Occipital lobe (tissue), 2 donors: ENCODE results near the gene ZNF813. TPM values are rescaled to one million over a fixed set of nuclear protein-coding genes. Genes with fewer than 3 reads are reported as not detected.

ENCODE experiments used
- DNase-seq: peaks from one replicate; lab custom pipeline; 2025; lab: John Stamatoyannopoulos, UW
- total RNA-seq: library from RNA; depleted of rRNA; stranded (reverse); fragments of >200 nt; gene quantifications from one replicate; pipeline ENCODE4 v1.2.3, GENCODE V29; 2014

ZNF813 gene
- total RNA-seq, 1 donor from 2014 or later, result 6.6 TPM

DNA sequence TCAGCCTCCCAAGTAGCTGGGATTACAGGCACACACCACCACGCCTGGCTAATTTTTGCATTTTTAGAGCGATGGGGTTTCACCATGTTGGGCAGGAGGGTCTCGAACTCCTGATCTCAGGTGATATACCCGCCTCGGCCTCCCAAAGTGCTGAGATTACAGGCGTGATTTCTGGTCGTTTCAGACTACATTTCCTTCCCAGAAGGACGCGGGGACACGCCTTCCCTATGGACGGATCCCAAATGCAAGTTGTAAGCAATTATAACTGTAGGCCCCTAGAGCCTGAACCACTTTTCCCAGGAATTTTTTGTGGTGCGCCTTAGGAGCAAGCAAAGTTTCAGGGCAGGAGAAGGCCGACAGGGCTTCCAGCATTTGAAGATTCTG, 52.6 kb downstream of the ZNF813 start:
- no peak for DNase-seq

DNA sequence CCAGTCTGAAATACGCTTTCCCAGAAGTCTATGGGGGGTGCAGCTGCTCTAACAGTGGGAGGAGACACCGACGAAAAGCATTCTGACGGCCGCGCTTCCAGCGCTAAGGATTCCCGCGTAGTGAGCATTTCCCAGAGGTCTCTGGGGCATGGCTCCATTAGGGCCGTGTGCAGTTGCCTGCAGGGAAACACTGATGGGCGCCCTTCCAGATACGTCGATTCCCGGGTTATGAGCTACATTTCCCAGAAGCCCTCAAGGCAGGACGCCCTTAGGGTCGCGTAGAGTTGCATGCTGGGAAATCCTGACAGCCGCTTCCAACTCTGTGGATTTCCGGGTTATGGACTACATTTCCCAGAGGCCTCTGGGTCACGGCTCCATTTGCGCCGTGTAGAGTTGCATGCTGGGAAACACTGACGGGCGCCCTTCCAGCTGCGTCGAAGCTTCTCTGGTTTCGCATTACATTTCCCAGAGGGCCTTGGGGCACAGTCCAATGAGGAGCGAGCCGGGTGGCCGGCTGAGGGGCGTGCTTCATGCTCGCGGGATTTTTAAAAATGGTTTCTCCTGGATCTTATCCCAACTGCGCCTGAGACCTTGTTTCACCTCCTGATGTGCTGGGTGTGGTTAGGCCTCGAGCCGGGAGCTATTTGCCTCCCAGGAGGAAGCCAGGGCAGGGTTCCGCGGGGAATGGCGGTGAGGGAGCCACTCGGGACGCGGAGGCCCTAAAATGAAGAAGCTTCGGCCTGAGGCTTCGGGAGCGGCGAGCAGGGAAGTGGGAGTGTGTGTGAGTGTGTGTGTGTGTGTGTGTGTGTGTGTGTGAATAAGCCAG, 53.2 kb downstream of the ZNF813 start:
- DNase-seq, result peak; percentile 96

DNA sequence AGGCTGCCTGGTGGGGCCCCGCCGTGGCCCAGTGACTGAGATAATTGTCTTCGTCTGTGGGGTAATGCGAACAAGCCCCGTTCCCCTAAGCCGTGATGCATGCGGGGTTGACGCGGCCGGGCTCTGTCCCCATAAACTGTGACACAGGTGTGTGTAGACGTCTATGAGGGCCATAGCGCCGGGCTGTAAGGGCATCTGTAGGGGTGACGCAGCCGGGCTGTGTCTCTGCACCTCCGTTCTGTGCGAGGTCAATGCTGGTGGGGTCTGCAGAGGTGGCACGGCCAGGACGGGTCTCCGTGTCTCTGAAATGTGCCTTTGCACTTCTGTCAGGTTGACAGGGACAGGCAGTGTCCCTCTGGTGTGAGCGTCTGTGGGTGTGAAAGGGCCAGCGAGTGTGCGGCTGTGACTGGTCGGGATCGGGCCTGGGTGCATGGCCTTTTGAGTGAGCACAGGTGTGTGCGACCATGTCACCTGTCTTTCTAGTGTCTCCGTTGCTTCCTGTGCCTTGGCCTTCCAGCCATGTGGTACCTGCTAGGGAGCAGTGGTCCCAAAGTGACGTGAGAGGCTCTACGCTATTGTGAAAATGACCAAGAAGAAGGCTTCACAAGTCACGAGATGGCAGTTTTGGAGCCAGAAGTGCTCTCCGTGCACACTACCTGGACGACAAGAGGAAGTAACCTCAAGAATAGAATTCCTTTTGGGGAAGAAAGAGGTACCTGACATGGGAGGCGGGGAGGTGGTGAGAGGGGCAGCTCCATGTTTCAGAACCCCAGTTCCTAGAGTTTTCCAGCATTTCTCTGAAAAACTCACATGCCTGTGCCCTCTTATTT, 54.1 kb downstream of the ZNF813 start:
- DNase-seq, result no peak

DNA sequence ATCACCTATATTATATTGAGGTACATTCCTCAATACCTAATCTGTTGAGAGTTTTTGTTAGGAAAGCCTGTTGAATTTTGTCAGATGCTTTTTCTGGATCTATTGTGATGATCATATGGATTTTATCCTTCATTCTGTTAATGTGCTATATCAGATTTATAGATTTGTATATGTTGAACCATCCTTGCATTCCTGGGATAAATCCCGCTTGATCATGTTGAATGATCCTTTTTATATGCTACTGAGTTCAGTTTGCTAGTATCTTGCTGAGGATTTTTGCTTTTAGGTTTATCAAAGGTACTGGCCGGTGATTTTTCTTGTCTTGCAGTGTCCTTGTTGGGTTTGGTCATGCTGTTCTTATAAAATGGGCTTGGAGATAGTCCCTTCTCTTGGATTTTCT, 58.4 kb downstream of the ZNF813 start:
- DNase-seq, result no peak

DNA sequence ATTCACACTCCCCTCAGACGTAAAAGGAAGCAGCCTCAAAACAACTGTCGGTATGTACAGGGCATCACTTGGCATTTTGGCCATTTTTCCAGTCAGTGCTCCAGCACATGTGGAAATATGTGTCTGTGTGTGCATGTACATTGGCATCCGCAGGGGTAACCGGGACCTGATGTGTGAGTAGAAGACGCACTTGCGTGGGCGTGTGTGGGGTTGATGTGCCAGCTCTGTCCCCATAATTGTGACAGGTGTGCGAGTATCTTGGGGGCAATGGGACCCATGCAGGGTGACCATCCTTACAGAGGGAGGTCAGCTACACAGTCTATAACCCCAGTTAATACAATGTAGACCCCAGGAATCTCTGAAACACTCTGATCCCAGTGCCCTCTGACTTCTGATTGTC, 63.1 kb downstream of the ZNF813 start:
- DNase-seq, result no peak

DNA sequence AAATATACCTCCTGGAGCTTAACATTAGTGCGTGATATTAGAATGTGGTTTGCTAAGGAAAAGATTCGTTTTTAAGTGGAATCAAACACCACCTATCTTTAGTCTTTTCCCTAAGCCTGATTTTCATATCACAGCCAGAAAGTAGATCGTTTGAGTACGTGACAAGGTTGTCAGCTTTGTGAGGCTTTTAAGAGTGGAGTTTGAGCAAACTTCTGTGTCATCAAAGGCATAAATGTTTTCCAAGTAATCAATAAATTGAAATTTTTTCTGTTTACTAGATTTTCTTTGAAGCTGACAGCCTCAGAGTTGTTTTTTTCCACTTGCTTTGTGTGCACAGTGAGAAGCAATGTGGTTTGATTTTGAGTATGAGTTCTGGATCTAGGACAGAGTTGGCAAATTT, 63.9 kb downstream of the ZNF813 start:
- DNase-seq, result no peak

DNA sequence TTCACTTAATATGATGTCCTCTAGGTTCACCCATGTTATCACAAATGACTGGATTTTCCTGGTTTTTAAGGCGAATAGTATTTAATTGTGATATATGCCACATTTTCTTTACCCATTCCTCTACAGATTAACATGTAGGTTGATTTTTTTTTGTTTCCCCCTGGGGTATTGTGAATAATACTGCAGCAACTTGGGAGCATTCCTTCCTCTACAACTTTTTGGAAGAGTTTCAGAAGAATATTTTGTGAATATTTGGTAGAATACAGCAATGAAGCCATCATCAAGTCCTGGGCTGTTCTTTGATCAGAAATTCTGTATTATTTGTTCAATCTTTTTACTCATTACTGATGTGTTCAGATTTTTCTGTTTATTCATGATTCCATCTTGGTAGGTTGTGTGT, 64.8 kb downstream of the ZNF813 start:
- DNase-seq, result no peak

DNA sequence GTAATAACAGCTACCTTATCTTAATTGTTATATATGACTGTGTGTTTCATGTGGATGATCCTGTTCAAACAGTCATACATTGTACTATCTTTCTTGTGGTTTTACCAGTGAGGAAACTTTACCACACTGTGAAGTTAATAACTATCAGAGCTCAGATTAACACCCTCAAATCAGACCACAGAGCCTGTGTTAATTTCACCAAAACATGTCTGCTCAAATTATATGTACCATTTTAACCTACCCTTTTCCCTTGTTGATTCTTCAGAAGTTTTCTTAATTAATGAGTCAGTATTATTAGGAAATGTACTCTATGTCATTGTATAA, 68.7 kb downstream of the ZNF813 start:
- no peak for DNase-seq

DNA sequence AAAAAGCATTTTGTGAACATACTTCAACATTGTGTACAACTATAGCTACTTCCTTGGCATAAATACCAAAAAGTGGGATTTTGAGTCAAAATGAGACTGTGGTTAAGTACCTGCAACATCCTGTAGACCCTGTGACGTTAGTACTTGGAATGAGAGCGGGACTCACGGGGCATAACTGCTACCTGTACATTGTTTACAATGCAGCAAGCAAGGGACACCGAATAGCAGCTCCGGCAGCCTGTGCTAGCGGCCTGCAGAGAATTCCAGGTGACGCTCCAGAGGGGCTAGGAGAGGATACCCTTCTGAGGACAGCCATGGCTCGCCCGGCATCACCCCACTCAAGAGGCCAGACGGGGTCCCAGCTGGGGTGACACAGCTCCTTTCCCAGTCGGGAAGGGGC, 69.6 kb downstream of the ZNF813 start:
- no peak for DNase-seq

DNA sequence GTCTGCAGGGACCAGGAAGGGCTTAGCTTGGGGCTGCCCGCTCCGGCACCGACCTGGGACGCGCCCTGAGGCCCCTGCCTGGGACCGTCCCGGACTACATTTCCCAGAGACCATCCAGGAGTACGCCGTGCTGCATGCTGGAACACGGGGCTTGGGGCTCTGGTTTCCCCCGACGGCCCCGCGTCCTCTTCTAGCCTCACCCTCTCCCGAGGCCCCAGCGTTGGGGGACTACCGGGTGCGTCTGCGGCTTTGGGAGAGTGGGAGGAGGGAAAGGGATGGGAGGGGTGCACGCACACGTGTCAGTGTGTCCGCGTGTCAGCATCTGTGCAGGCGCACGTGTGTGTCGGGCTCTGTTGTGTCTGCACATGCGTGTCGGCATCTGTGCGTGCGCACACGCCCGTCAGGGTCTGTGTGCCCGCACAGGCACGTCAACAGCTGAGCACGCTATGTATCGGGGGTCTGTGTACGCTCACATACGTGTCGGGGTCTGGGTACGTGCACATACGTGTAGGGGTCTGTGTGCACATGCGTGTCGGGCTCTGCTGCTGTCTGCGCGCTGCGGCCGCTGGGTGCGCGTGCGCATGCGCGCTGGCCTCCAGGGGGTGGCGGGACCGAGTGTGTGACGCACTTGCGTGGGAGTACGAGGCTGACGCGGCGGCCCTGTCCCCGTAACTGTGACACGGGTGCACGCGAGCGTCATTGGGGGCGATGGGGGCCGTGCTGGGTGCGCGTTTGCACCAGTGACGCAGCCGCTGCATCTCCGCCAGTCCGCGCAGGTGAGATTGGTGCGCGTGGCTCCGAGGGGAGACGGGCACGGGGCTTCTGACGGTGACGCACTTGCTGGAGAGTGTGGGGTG, 70.2 kb downstream of the ZNF813 start, which contains the start of gene ZNF331:
Gene ZNF331, plus strand, starts transcription at position 625 of the 857 bp plus-strand sequence. CDS start 31,232 bp downstream, outside the sequence.
- peak; percentile 73 for DNase-seq

DNA sequence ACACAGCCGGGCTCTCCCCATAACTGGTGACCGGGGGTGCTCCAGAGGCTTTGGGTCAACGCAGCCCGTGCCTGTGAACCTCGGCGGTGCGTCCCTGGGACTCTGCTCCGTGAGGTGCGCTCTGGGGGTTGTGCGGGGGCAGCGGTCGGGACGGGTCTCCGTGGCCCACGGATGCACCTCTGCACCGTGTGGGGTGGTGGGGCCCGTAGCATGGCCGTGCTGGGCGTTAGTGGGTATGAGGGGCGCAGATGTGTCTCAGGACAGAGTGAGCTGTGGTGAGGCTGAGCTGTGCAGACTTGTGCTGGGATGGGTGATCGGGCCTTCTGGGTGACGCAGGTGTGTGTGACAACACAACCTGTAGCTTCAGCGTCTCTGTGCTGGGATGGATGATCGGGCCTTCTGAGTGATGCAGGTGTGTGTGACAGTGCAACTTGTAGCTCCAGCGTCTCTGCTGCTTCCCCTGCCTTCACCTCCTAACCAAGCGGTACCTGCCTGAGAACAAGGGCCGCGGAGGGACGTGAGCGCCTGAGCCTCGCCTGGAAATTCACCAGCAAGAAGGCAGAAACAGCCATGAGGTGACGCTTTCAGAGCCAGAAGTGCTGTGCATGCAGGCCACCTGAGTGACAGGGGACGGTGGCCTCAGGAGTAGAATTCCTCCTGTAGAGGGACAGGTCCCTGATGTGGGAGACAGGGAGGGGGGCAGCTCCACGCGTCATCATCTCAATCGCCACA, 71.0 kb downstream of the ZNF813 start:
- DNase-seq, result no peak

DNA sequence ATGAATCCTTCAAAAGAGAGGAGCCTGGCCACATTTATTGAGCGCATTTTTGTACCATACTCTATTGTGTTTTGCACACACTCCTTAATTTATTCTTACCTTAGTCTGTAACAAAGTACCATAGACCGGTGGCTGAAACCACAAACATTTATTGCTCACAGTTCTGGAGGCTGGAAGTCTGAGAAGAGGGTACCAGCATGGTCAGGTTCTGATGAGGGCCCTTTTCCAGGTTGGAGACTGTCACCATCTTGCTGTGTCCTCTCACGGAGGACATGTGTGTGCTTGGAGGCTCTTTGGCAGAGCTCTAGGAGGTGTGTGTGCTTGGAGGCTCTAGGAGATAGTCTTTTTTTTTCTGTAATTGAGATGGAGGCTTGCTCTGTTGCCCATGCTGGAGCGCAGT, 72.6 kb downstream of the ZNF813 start:
- DNase-seq, result no peak

DNA sequence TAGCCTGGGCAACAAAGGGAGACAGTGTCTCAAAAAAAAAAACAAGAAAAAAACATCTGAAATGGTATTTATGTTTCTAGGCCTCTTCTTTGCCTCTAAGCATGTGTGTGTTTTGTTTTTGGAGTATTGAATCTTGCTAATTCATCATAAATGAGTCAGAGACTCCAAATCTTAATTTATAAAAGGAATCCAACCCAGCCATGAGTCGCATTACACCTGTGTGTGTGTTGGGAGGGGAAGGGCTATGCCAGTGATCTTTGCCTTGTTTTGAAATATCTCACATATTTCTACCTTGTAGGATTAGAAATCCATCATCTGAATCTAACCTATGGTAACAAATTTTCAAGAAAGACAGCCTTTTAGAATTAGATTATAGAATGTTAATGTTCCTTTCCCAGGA, 74.4 kb downstream of the ZNF813 start:
- no peak for DNase-seq

DNA sequence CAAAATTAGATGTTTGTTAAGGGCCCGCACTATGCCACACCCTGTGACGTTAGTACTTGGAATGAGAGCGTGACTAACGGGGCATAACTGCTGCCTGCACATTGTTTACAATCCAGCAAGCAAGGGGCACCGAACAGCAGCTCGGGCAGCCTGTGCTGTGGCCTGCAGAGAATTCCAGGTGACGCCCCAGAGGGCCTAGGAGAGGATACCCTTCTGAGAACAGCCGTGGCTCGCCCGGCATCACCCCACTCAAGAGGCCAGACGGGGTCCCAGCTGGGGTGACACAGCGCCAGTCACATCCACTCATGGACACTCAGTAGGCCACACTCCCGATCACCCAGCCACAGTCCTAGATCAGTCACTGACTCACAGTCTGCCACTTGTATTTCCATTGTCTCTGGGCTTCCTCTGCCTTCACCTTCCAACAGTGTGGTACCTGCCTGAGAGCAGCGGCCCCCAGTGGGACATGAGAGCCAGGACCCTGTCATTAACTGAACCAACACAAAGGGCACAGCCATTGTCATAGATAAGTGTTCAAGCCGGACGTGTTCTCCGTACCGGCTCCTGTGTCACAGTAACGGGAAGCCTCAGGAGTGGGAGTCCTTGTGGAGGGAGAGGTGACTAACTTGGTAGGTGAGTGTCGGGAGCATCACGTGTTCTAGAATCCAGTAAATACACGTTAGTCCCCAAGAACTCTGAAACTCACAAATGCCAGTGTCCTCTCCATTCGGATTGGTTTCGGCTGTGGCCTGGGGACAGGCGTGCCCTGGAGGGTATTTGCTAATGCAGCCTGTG, 77.9 kb downstream of the ZNF813 start:
- no peak for DNase-seq

Other genes with a start within 250 kb of the ZNF813 start
- 39.0 TPM for gene ZNF677, start 212.9 kb upstream of the ZNF813 start, total RNA-seq
- gene VN1R2, start 209.4 kb upstream of the ZNF813 start, total RNA-seq, result 0.31 TPM
- not detected for gene VN1R4, start 200.0 kb upstream of the ZNF813 start, total RNA-seq
- 27.3 TPM for gene ZNF845, start 134.0 kb upstream of the ZNF813 start, total RNA-seq
- gene ZNF525, start 102.0 kb upstream of the ZNF813 start, total RNA-seq, result 37.1 TPM
- 33.7 TPM for gene ZNF765, start 72.6 kb upstream of the ZNF813 start, total RNA-seq
- 20.7 TPM for gene ZNF761, start 35.7 kb upstream of the ZNF813 start, total RNA-seq
- 18.2 TPM for gene ZNF331, start 70.4 kb downstream of the ZNF813 start, total RNA-seq
- not detected for gene DPRX, start 164.3 kb downstream of the ZNF813 start, total RNA-seq